H1 (cell line): ENCODE results near the gene SLC30A2. TPM values are rescaled to one million over a fixed set of nuclear protein-coding genes. Genes with fewer than 3 reads are reported as not detected.

Source experiments
- BRCA1 ChIP-seq: IDR thresholded peaks from 2 replicates; pipeline ENCODE4 v1.6.1; 2012; ENCODE audit warnings: low read depth, low read length, improper control_type of control experiment
- CHD7 ChIP-seq: fragments of 300-600 bp; sonication (generic); IDR thresholded peaks from 2 replicates; pipeline ENCODE4 v1.7.1; 2012; ENCODE audit warnings: low read length, moderate library complexity, mild to moderate bottlenecking, inconsistent platforms; ENCODE audit not compliant: insufficient replicate concordance
- HDAC6 ChIP-seq: IDR thresholded peaks from one replicate; pipeline ENCODE4 v1.7.1; 2012; ENCODE audit warnings: low read depth, mild to moderate bottlenecking, inconsistent platforms, low read length, moderate library complexity
- KDM4A ChIP-seq: IDR thresholded peaks from one replicate; pipeline ENCODE4 v1.7.1; 2012; ENCODE audit warnings: low read depth, mild to moderate bottlenecking, moderate library complexity, low read length, inconsistent platforms; ENCODE audit not compliant: severe bottlenecking
- POLR2AphosphoS5 ChIP-seq: IDR thresholded peaks from 2 replicates; pipeline ENCODE4 v1.6.1; 2011; ENCODE audit warnings: low read depth, low read length
- SAP30 ChIP-seq: fragments of 300-600 bp; sonication (generic); IDR thresholded peaks from 2 replicates; pipeline ENCODE4 v1.7.1; 2012; ENCODE audit warnings: low read length, moderate library complexity, mild to moderate bottlenecking, inconsistent platforms; ENCODE audit not compliant: insufficient read depth, insufficient replicate concordance
- SIN3A ChIP-seq, 2 experiments: IDR thresholded peaks in 1 of 2; conservative IDR thresholded peaks in 1 of 2; 2 replicates each; pipeline ENCODE4 v1.6.1; 2011 to 2012; ENCODE audit warnings: low read length in 2 of 2, improper control_type of control experiment in 1 of 2, low read depth in 1 of 2, mild to moderate bottlenecking in 1 of 2
- SUZ12 ChIP-seq: fragments of 200-600 bp; sonication (generic); IDR thresholded peaks from 2 replicates; pipeline ENCODE4 v1.6.1; 2012; ENCODE audit warnings: mild to moderate bottlenecking, inconsistent platforms, low read length, moderate library complexity, mixed read lengths
- TBP ChIP-seq: IDR thresholded peaks from 2 replicates; pipeline ENCODE4 v1.6.1; 2011; ENCODE audit warnings: low read depth, low read length, improper control_type of control experiment
- polyA plus RNA-seq, 7 experiments: library from polyadenylated mRNA; depleted of rRNA in 3 of 7; stranded (reverse) in 5 of 7; unstranded in 2 of 7; fragments of >200 nt in 5 of 7; fragments of 200-250 nt in 2 of 7; gene quantifications; 1 replicate in 5 of 7; 2 replicates in 1 of 7; 4 replicates in 1 of 7; pipeline versions ENCODE4 v1.2.1 to v1.2.3, GENCODE V29; 2011 to 2013; ENCODE audit warnings: missing spikeins in 2 of 7, mixed read lengths in 2 of 7
- total RNA-seq: library from RNA; stranded (reverse); fragmentation: NEBNext Ultra II Directional; extraction: Animal tissue kit (Norgen Biotek cat#: 25700); gene quantifications from 2 replicates; pipeline ENCODE4 v1.2.1, GENCODE V29; 2021

The SLC30A2 gene
- total and polyA plus RNA-seq, 2 of the 8 experiments (the other 6 are each of a cell fraction or from before 2014, with no cell fraction given), result 0.19 to 0.76 TPM

- TF ChIP-seq CHD7 (no peak), POLR2AphosphoS5 (peak; percentile 55; the same call in 1 of the 2 replicates), HDAC6 (no peak), BRCA1 (no peak), SIN3A (conservative IDR thresholded peaks at IDR 0.05 in 1 of 2, IDR thresholded peaks at IDR 0.05 in 1 of 2; ENCODE audit: low read depth in 1 of 2, low read length in 2 of 2) (no peak), SUZ12 (no peak), TBP (peak; percentile 63), SAP30 (no peak), KDM4A (peak; percentile 25)
Observed at GRCh38 chr1:26021647-26022403, 24.1 kb downstream of the SLC30A2 start, which contains the start of gene EXTL1 (continued).
